HG03460 (cell line): ENCODE measurements around the gene SMCP.

ENCODE experiments used
- ATAC-seq: cut with Tn5 transposase; IDR thresholded peaks from one replicate; pipeline ENCODE4 v1.9.1; 2021; ENCODE audit not compliant: unreplicated experiment

The SMCP gene

DNA sequence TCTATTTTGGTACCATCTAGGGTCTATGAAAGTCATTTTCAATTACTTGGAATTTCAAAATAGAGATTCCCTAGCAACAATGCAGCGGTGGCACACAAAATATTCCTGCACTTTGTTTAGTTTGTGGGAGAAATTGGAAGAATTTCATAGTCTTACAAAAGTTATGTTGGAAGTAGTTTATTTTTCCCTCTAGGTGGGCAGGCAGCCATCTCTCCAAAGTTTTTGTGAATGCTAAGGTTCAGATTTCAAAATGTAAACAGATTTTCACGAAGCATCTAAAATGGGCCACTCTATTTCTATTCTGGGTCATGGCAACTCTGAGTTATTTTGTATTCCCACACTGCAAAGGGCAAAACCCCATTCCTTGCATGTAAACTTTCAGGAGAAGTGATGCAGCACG lies 8.0 kb downstream of the SMCP start:
- ATAC-seq, result no peak

DNA sequence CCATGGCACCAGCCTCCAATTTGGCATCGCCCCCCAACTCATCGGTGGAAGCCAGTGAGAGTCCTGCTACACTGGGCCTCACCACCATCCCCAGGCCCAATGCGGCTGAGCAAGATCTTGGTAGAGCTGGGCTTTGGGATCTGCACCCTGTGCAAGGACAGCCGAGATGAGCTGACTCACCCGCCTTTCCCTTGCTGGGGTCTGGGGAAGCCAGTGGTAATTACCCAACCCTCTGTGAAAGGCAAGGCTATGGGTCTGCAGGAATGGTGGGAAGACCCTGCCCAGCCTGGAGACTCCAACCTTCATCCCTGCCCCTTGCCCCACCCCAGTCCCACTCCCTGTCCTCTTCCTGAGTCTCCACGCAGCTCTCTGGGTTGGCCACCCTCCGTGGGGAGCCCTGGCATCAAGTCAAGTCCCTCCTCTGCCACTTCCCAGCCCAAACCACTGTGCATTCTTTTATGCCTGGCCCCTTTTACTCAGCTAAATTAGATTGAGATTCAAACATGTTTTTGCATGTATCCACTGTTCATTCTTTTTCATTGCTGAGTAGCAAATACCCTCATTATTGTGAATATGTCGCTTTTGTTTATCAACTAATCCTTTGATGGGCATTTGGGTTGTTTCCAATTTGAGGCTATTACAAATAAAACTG lies 8.8 kb downstream of the SMCP start:
- no peak for ATAC-seq

- ATAC-seq, result no peak
Measured at GRCh38 chr1:152888126-152888525, 10.0 kb downstream of the SMCP start.

DNA sequence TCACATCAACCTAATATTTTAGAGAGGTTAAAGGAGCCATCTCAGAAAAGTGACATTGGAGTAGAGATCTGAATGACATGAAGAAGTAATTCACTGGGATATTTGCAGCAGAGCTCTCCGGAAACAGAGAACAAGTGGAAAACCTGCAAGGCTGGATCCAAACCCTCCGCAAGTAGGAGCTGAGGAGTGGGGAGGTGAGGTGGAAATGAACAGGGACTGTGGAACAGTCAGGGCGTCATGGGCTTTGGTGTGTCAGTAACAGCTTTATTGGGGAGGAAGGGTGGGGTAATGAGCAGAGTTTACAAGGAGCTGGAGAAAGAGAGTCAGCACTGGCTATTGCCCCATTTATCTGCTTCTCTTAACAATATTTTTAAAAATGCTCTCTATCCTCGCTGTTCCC lies 20.9 kb downstream of the SMCP start:
- no peak for ATAC-seq

GRCh38 chr1:152899883-152900282 lies 21.8 kb downstream of the SMCP start:
- no peak for ATAC-seq

- ATAC-seq, result no peak
Measured at GRCh38 chr1:152901631-152902030, 23.5 kb downstream of the SMCP start.

- no peak for ATAC-seq
Measured at GRCh38 chr1:152902636-152903035, 24.5 kb downstream of the SMCP start.

GRCh38 chr1:152904688-152905440 lies 26.7 kb downstream of the SMCP start:
- no peak for ATAC-seq

GRCh38 chr1:152906023-152906565 lies 28.0 kb downstream of the SMCP start:
- ATAC-seq, result no peak

DNA sequence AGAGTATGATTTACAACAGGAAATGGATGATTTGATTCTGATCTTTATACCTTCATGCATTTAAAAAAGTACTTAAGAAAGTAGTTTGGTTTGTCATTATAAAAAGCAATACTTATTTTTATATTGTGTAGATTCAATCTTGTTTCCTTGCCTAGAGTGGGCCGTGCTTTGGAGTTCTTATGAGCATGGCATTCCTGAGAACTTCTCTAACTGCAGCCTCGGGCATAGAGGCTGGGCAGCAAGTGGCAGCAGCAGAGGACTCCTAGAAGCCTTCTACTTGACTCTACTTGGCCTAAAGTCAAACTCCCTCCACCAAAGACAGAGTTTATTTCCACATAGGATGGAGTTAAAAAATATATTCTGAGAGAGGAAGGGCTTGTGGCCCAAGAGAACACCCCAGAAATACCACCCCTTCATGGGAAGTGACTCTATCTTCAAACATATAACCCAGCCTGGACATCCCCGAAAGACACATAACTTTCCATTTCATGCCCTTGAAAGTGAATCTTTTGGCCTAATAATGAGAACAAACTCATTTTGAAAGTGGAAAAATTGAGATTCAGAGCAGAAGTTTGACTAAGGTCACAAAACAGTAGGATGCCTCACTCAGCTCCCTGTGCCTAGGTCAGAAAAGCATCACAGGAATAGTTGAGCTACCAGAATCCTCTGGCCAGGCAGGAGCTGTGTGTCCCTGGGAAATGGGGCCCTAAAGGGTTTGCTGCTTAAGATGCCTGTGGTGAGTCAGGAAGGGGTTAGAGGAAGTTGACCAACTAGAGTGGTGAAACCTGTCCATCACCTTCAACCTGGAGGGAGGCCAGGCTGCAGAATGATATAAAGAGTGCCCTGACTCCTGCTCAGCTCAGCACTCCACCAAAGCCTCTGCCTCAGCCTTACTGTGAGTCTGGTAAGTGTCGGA lies 29.8 kb downstream of the SMCP start, which contains the start of gene IVL:
TSS of gene IVL (plus strand) at position 861 of the 916 bp plus-strand sequence. CDS start 1,252 bp downstream, outside the sequence.
- ATAC-seq, result no peak

DNA sequence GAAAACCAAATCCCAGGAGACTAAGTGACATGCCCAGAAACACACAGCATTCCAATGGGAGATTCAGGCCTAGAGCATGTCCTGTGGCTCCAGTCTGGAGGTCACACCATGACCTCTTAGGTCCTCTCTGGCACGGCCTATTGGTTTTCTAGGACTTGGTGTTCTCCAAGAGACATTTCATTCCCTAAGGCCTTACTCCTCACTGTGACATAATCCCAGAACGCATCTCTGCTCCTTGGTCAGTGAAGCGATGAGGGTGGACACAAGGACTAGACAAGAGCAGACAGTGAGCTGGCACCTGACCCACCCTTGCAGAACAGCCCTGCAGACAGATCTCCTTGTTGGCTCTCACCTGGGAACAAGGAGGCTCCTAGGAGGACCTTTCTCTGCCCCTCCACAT lies 31.1 kb downstream of the SMCP start:
- ATAC-seq, result no peak

- no peak for ATAC-seq
Measured at GRCh38 chr1:152912471-152912870, 34.3 kb downstream of the SMCP start.

DNA sequence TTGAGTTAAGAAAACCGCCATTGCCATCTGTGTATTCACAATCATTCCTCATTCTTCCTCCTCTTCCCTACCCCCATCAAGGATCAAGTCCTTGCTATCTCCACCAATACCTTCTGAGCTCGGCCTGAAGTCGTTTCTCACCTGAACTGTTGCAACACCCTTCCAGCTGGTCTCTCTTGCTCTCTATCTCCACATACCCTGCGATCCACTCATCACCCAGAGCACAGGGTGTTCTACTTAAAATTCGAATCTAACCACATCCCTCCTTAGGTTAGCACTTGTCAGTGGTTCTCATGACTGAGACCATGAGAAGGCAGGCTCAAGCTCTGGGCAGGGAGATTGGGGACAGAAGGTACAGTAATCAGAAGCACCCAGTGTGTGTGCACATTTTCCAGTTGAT lies 34.8 kb downstream of the SMCP start:
- ATAC-seq, result no peak

GRCh38 chr1:152917794-152918193 lies 39.7 kb downstream of the SMCP start:
- ATAC-seq, result no peak

GRCh38 chr1:152919071-152919470 lies 40.9 kb downstream of the SMCP start:
- no peak for ATAC-seq

GRCh38 chr1:152924191-152924590 lies 46.1 kb downstream of the SMCP start:
- no peak for ATAC-seq

DNA sequence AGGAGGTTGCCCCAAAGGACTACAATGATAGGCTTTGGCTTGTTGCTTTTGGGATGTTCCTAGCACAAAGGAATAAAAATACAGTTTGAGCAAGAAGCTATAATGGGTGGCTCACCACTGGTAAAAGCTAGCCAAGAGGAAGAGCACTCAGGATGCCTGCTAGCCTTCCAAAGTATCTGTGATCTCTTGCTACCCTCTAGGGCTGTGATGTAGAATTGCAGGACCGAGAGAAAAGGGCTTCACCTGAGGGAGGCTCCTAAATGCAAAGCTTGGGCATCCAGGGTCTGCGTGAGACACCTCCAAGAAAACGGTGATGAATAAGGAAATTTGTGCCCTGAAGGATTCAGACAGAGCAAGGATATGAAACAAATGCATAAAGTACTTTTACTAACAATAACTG lies 48.0 kb downstream of the SMCP start:
- ATAC-seq, result no peak

GRCh38 chr1:152928671-152929070 lies 50.5 kb downstream of the SMCP start:
- ATAC-seq, result no peak

GRCh38 chr1:152932170-152932811 lies 54.2 kb downstream of the SMCP start:
- no peak for ATAC-seq

GRCh38 chr1:152933196-152933595 lies 55.1 kb downstream of the SMCP start:
- ATAC-seq, result no peak
